Measurements from ENCODE around the gene TGIF2LX.
"Not testable (repeated sequence)": the region's sequence is repeated elsewhere in the genome, so short reads cannot be mapped to it uniquely, and the experiment has no call there.

Gene TGIF2LX

GRCh38 chrX:89921665-89922064 lies at the start of gene TGIF2LX:
TSS of gene TGIF2LX (plus strand) at chrX:89921908. CDS start at chrX:89922086, 178 bp downstream.
- not testable (repeated sequence) for DNase-seq

GRCh38 chrX:89922338-89922934 lies 728 bp downstream of the TGIF2LX start:
- DNase-seq: not testable (repeated sequence)

- DNase-seq: not testable (repeated sequence)
These were observed 21.4 kb downstream of the TGIF2LX start for GRCh38 chrX:89943077-89943476.

- DNase-seq: not testable (repeated sequence)
These were observed 43.9 kb downstream of the TGIF2LX start for GRCh38 chrX:89965588-89965987.
